ENCODE data around the gene SH3TC1.

SH3TC1 gene

GRCh38 chr4:8222609-8223388, 23.7 kb downstream of the SH3TC1 start:
- Histone ChIP-seq H3K27me3 (ENCODE audit: insufficient read depth, low read length, poor library complexity, severe bottlenecking) (no peaks in the 10 kb centered on the region), H3K9me3 (ENCODE audit: insufficient read depth, low read depth, low read length) (no peaks in the 10 kb centered on the region), H3K4me3 (ENCODE audit: low read length, poor library complexity, severe bottlenecking) (no peak overlapping the region), H3K79me2 (ENCODE audit: insufficient read depth, low read length) (no peaks in the 10 kb centered on the region), H3K4me1 (ENCODE audit: insufficient read depth, low read length, poor library complexity, severe bottlenecking) (peaks cover 27% of the 10 kb centered on the region), H3K36me3 (ENCODE audit: insufficient read depth, low read length) (peaks cover 44% of the 10 kb centered on the region; the same call in 1 of the 2 replicates), H4K20me1 (ENCODE audit: insufficient read depth, low read length, poor library complexity, severe bottlenecking) (no peaks in the 10 kb centered on the region), H3K9me2 (replicated peaks; ENCODE audit: low read depth, low read length) (no peaks in the 10 kb centered on the region), H3K4me2 (ENCODE audit: low read depth, low read length, poor library complexity, severe bottlenecking) (no peak overlapping the region), H3F3A (ENCODE audit: low read depth) (no peaks in the 10 kb centered on the region), H2AFZ (ENCODE audit: low read length) (no peak overlapping the region), H3K9ac (ENCODE audit: low read depth, low read length, poor library complexity, severe bottlenecking) (no peak overlapping the region)
- no peak for TF ChIP-seq CTCF (conservative IDR thresholded peaks at IDR 0.05; ENCODE audit: low read length)
- no peak for TF ChIP-seq EZH2phosphoT487 (IDR thresholded peaks at IDR 0.05; ENCODE audit: borderline replicate concordance)

DNA sequence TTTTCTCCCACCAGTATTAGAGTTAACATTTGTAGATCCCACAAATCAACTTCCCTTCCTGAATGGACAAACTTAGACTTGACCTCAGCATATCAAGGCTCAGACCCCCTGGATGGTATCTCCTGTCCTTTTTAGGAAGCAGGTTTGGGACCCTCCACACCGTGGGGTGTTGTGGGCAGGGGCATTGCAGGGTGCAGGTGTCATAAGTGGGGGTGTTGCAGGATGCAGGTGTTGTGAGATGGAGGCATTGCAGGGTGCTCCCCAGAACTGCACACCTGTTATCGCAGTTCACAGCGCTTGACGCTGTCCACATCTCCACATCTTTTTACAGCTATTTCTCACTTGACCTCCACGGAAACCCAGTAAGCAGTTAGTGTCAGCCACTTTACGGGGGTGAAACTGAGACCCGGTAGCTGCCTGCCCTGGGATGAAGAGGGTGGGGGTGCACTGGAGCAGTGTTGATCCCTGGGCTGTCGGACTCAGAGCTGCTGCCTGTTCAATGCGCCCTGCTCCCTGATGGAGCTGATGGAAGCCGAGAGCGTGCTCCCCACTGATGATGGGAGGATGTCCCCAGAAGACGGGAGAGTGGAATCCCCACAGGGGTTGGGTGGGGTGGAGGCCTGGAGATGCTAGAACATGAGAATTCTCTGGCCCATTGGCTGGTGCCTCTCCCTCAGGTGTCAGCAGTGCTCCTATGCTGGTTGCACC, 25.3 kb downstream of the SH3TC1 start:
- no peaks in the 10 kb centered on the region for H3K9me2 ChIP-seq (replicated peaks; ENCODE audit: low read depth, low read length)
- no peak overlapping the region for H3K4me3 ChIP-seq (ENCODE audit: low read length, poor library complexity, severe bottlenecking)
- H3F3A ChIP-seq (ENCODE audit: low read depth) = no peaks in the 10 kb centered on the region
- no peak overlapping the region for H3K4me2 ChIP-seq (ENCODE audit: low read depth, low read length, poor library complexity, severe bottlenecking)
- H2AFZ ChIP-seq (ENCODE audit: low read length) = no peak overlapping the region
- no peaks in the 10 kb centered on the region for H4K20me1 ChIP-seq (ENCODE audit: insufficient read depth, low read length, poor library complexity, severe bottlenecking)
- H3K79me2 ChIP-seq (ENCODE audit: insufficient read depth, low read length) = no peaks in the 10 kb centered on the region
- H3K9me3 ChIP-seq (ENCODE audit: insufficient read depth, low read depth, low read length) = no peaks in the 10 kb centered on the region
- H3K27me3 ChIP-seq (ENCODE audit: insufficient read depth, low read length, poor library complexity, severe bottlenecking) = no peaks in the 10 kb centered on the region
- no peak overlapping the region for H3K9ac ChIP-seq (ENCODE audit: low read depth, low read length, poor library complexity, severe bottlenecking)
- peaks cover 27% of the 10 kb centered on the region for H3K4me1 ChIP-seq (ENCODE audit: insufficient read depth, low read length, poor library complexity, severe bottlenecking)
- TF ChIP-seq CTCF (conservative IDR thresholded peaks at IDR 0.05; ENCODE audit: low read length) = no peak
- no peak for TF ChIP-seq EZH2phosphoT487 (IDR thresholded peaks at IDR 0.05; ENCODE audit: borderline replicate concordance)
- peaks cover 39% of the 10 kb centered on the region; the same call in 1 of the 2 replicates for H3K36me3 ChIP-seq (ENCODE audit: insufficient read depth, low read length)

DNA sequence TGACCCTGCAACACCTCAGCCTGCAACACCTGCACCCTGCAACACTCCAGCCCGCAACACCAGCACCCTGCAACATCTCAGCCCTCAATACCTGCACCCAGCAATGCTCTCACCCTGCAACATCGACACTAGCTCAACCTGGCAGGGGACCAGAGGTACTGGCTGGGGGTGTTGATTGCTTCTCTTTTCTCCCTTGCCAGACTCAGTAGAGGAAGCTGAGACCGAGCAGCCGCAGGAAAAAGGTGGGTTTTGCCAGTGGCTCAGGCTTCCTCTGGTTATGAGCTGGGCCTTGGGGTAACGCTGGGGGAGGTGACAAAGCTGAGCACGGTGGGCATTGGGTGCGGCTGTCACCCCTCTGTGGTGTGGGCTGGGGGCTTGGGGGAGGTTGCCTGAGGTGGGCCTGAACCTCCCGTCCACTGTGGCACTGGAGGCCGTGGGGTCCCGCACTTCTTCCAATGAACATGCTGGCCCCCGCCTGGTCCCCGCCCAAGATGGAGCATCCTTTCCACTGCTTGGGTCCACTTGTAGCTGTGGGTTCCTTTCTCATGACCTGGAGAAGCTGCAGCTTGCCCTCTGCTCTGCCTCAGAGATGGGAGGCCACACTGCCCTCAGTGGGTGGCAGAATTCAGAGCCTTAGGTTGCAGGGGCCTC, 26.0 kb downstream of the SH3TC1 start:
- Histone ChIP-seq H2AFZ (ENCODE audit: low read length) (no peak overlapping the region), H3K79me2 (ENCODE audit: insufficient read depth, low read length) (no peaks in the 10 kb centered on the region), H4K20me1 (ENCODE audit: insufficient read depth, low read length, poor library complexity, severe bottlenecking) (no peaks in the 10 kb centered on the region), H3F3A (ENCODE audit: low read depth) (no peaks in the 10 kb centered on the region), H3K9me3 (ENCODE audit: insufficient read depth, low read depth, low read length) (no peaks in the 10 kb centered on the region), H3K9ac (ENCODE audit: low read depth, low read length, poor library complexity, severe bottlenecking) (no peak overlapping the region), H3K9me2 (replicated peaks; ENCODE audit: low read depth, low read length) (no peaks in the 10 kb centered on the region), H3K4me1 (ENCODE audit: insufficient read depth, low read length, poor library complexity, severe bottlenecking) (peaks cover 27% of the 10 kb centered on the region), H3K4me2 (ENCODE audit: low read depth, low read length, poor library complexity, severe bottlenecking) (no peak overlapping the region), H3K4me3 (ENCODE audit: low read length, poor library complexity, severe bottlenecking) (no peak overlapping the region), H3K36me3 (ENCODE audit: insufficient read depth, low read length) (peaks cover 35% of the 10 kb centered on the region; the same call in 1 of the 2 replicates), H3K27me3 (ENCODE audit: insufficient read depth, low read length, poor library complexity, severe bottlenecking) (no peaks in the 10 kb centered on the region)
- TF ChIP-seq EZH2phosphoT487 (IDR thresholded peaks at IDR 0.05; ENCODE audit: borderline replicate concordance) (no peak), CTCF (conservative IDR thresholded peaks at IDR 0.05; ENCODE audit: low read length) (no peak)
